Tibial nerve (tissue), 3 donors: Measurements from ENCODE around the gene L3MBTL1.

Experiments
- POLR2A ChIP-seq, 2 donors: fragments of 450-650 bp; IDR thresholded peaks; one replicate each; pipeline ENCODE4 v1.6.1; 2017; ENCODE audit warnings: antibody characterized with exemption in 2 of 2, mild to moderate bottlenecking in 2 of 2, moderate library complexity in 2 of 2
- TF ChIP-seq, protein P1 (sequence below), 5 experiments: fragments of 200-600 bp in 3 of 5; fragments of 450-650 bp in 2 of 5; sonication (generic) in 3 of 5; IDR thresholded peaks; one replicate each; pipeline ENCODE4 v1.5.1; 2016 to 2019; ENCODE audit warnings: antibody characterized with exemption in 5 of 5, mild to moderate bottlenecking in 3 of 5, moderate library complexity in 2 of 5

DNA sequence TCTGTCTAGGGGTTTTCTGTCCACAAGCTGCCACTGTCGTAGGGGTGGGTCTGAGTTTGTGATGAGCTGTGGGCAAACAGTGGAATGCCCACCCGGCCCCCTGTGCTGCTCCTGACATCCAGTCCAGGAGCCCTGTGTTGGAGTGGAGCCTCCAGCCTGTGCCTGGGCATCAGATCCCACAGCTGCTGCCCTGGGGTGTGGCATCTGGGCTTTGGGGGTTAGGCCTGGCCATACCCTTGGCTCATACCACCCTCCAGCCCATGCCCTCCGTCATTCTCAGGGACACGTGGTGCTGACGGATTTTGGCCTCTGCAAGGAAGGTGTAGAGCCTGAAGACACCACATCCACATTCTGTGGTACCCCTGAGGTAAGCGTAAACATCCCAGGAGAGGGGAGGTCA, 64.3 kb downstream of the L3MBTL1 start:
- no peak for TF ChIP-seq POLR2A (IDR thresholded peaks at IDR 0.05)
- TF ChIP-seq, protein P1, sequence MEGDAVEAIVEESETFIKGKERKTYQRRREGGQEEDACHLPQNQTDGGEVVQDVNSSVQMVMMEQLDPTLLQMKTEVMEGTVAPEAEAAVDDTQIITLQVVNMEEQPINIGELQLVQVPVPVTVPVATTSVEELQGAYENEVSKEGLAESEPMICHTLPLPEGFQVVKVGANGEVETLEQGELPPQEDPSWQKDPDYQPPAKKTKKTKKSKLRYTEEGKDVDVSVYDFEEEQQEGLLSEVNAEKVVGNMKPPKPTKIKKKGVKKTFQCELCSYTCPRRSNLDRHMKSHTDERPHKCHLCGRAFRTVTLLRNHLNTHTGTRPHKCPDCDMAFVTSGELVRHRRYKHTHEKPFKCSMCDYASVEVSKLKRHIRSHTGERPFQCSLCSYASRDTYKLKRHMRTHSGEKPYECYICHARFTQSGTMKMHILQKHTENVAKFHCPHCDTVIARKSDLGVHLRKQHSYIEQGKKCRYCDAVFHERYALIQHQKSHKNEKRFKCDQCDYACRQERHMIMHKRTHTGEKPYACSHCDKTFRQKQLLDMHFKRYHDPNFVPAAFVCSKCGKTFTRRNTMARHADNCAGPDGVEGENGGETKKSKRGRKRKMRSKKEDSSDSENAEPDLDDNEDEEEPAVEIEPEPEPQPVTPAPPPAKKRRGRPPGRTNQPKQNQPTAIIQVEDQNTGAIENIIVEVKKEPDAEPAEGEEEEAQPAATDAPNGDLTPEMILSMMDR (IDR thresholded peaks at IDR 0.05): no peak
